WI38 (cell line): Measurements from ENCODE around the gene ZNF662.

Source experiments
- H3K4me3 ChIP-seq: 2 replicates; pipeline ENCODE4 v1.5.1; 2011; ENCODE audit warnings: low read depth, mild to moderate bottlenecking, control low read depth, low read length
- CTCF ChIP-seq: IDR thresholded peaks from 2 replicates; pipeline ENCODE4 v1.5.1; 2012; ENCODE audit warnings: low read depth, mild to moderate bottlenecking, control low read depth, low read length

Gene ZNF662

GRCh38 chr3:42937334-42937733 is 31.4 kb downstream of the ZNF662 start:
- no peak for TF ChIP-seq CTCF
- no peak overlapping the region for H3K4me3 ChIP-seq

GRCh38 chr3:42942693-42943092 is 36.8 kb downstream of the ZNF662 start:
- no peak overlapping the region for H3K4me3 ChIP-seq
- no peak for TF ChIP-seq CTCF

GRCh38 chr3:42946050-42946449 is 40.1 kb downstream of the ZNF662 start:
- no peak for TF ChIP-seq CTCF
- no peak overlapping the region for H3K4me3 ChIP-seq

GRCh38 chr3:42957573-42957972 is 51.6 kb downstream of the ZNF662 start:
- no peak overlapping the region for H3K4me3 ChIP-seq
- no peak for TF ChIP-seq CTCF

GRCh38 chr3:42960282-42960681 is 54.3 kb downstream of the ZNF662 start:
- TF ChIP-seq CTCF, result no peak
- H3K4me3 ChIP-seq, result no peak overlapping the region

GRCh38 chr3:42960786-42961185 is 54.8 kb downstream of the ZNF662 start:
- no peak overlapping the region for H3K4me3 ChIP-seq
- no peak for TF ChIP-seq CTCF

- H3K4me3 ChIP-seq, result no peak overlapping the region
- TF ChIP-seq CTCF, result peak; percentile 36; the same call in 1 of the 2 replicates
These were observed 55.7 kb downstream of the ZNF662 start for GRCh38 chr3:42961633-42962032.
